Neuronal stem cell (in vitro differentiated cells): ENCODE results near the gene CTNNA3.

Experiments
- DNase-seq: peaks from one replicate; pipeline ENCODE4 v3.0.0-alpha.2; 2013; ENCODE audit warnings: low spot score
- H2AFZ ChIP-seq: one replicate; pipeline ENCODE4 v1.6.1; 2013; ENCODE audit warnings: mild to moderate bottlenecking, low read length, inconsistent platforms
- H2AK5ac ChIP-seq: 2 replicates; pipeline ENCODE4 v1.6.1; 2013; ENCODE audit warnings: low read depth, mild to moderate bottlenecking, inconsistent platforms, low read length, moderate library complexity, mixed read lengths
- H2BK120ac ChIP-seq: 2 replicates; pipeline ENCODE4 v1.6.1; 2013; ENCODE audit warnings: low read depth, mild to moderate bottlenecking, inconsistent platforms, low read length, moderate library complexity, mixed read lengths
- H2BK12ac ChIP-seq: one replicate; pipeline ENCODE4 v1.6.1; 2013; ENCODE audit warnings: low read length, inconsistent platforms
- H2BK15ac ChIP-seq: 2 replicates; pipeline ENCODE4 v1.6.1; 2013; ENCODE audit warnings: mild to moderate bottlenecking, low read length, inconsistent platforms, mixed read lengths
- H2BK5ac ChIP-seq: one replicate; pipeline ENCODE4 v1.6.1; 2013; ENCODE audit warnings: inconsistent platforms, mild to moderate bottlenecking, low read length, moderate library complexity
- H3K14ac ChIP-seq: one replicate; pipeline ENCODE4 v1.6.1; 2013; ENCODE audit warnings: low read length, inconsistent platforms
- H3K18ac ChIP-seq: 2 replicates; pipeline ENCODE4 v1.6.1; 2013; ENCODE audit warnings: low read length, inconsistent platforms
- H3K23ac ChIP-seq: 2 replicates; pipeline ENCODE4 v1.6.1; 2013; ENCODE audit warnings: low read depth, mild to moderate bottlenecking, mixed read lengths, low read length, inconsistent platforms; ENCODE audit not compliant: poor library complexity
- H3K27ac ChIP-seq: replicated peaks from 3 replicates; pipeline ENCODE4 v1.5.1; 2013; ENCODE audit warnings: low read length, inconsistent platforms
- H3K27me3 ChIP-seq, 3 experiments: 2 replicates each; pipeline ENCODE4 v1.6.1; 2013; ENCODE audit warnings: low read length in 3 of 3, mild to moderate bottlenecking in 2 of 3, inconsistent platforms in 1 of 3, low read depth in 1 of 3, mixed read lengths in 1 of 3, moderate library complexity in 1 of 3; ENCODE audit not compliant: control insufficient read depth in 3 of 3, insufficient read depth in 3 of 3
- H3K36me3 ChIP-seq, 2 donors: replicated peaks in 1 of 2; 2 replicates each; pipeline ENCODE4 v1.6.1; 2013; ENCODE audit warnings: low read length in 2 of 2; ENCODE audit not compliant: control insufficient read depth in 2 of 2, insufficient read depth in 2 of 2
- H3K4ac ChIP-seq: 2 replicates; pipeline ENCODE4 v1.6.1; 2013; ENCODE audit warnings: inconsistent platforms, mild to moderate bottlenecking, low read length, moderate library complexity
- H3K4me1 ChIP-seq, 2 donors: 1 replicate in 1 of 2; 2 replicates in 1 of 2; pipeline ENCODE4 v1.6.1; 2013; ENCODE audit warnings: low read length in 2 of 2, low read depth in 1 of 2; ENCODE audit not compliant: control insufficient read depth in 2 of 2, insufficient read depth in 1 of 2
- H3K4me2 ChIP-seq: one replicate; pipeline ENCODE4 v1.6.1; 2013; ENCODE audit warnings: mild to moderate bottlenecking, low read length, inconsistent platforms; ENCODE audit not compliant: insufficient read depth, poor library complexity, severe bottlenecking
- H3K4me3 ChIP-seq, 2 donors: 2 replicates each; pipeline ENCODE4 v1.5.1; 2013; ENCODE audit warnings: low read length in 2 of 2, mild to moderate bottlenecking in 2 of 2, inconsistent platforms in 1 of 2, moderate library complexity in 1 of 2
- H3K79me1 ChIP-seq: one replicate; pipeline ENCODE4 v1.6.1; 2013; ENCODE audit warnings: low read depth, mild to moderate bottlenecking, inconsistent platforms, low read length, moderate library complexity
- H3K9ac ChIP-seq: one replicate; pipeline ENCODE4 v1.6.1; 2013; ENCODE audit warnings: mild to moderate bottlenecking, low read depth, low read length, inconsistent platforms; ENCODE audit not compliant: poor library complexity
- H3K9me3 ChIP-seq, 2 donors: replicated peaks in 1 of 2; 2 replicates each; pipeline versions ENCODE3 to v1.6.1; 2013; ENCODE audit warnings: low read length in 2 of 2, mild to moderate bottlenecking in 2 of 2, inconsistent platforms in 1 of 2, low read depth in 1 of 2, mixed read lengths in 1 of 2, moderate library complexity in 1 of 2; ENCODE audit not compliant: control insufficient read depth in 2 of 2, insufficient read depth in 1 of 2
- H4K8ac ChIP-seq: one replicate; pipeline ENCODE4 v1.6.1; 2013; ENCODE audit warnings: low read depth, mild to moderate bottlenecking, inconsistent platforms, low read length, moderate library complexity
- H4K91ac ChIP-seq: one replicate; pipeline ENCODE4 v1.6.1; 2013; ENCODE audit warnings: low read length, low read depth, mild to moderate bottlenecking, inconsistent platforms; ENCODE audit not compliant: poor library complexity
- WGBS, 2 donors: extraction: QIAGEN DNeasy Blood & Tissue Kit; methylation state at CpG; one replicate each; pipeline ENCODE4 v1.1.7; 2013; ENCODE audit warnings: missing lambda C conversion rate in 2 of 2, mixed read lengths in 1 of 2; ENCODE audit not compliant: insufficient read length in 2 of 2, insufficient replicate concordance in 1 of 2; ENCODE audit errors: extremely low coverage in 2 of 2; 5-methylcytosine and 5-hydroxymethylcytosine counted together

The CTNNA3 gene

DNA sequence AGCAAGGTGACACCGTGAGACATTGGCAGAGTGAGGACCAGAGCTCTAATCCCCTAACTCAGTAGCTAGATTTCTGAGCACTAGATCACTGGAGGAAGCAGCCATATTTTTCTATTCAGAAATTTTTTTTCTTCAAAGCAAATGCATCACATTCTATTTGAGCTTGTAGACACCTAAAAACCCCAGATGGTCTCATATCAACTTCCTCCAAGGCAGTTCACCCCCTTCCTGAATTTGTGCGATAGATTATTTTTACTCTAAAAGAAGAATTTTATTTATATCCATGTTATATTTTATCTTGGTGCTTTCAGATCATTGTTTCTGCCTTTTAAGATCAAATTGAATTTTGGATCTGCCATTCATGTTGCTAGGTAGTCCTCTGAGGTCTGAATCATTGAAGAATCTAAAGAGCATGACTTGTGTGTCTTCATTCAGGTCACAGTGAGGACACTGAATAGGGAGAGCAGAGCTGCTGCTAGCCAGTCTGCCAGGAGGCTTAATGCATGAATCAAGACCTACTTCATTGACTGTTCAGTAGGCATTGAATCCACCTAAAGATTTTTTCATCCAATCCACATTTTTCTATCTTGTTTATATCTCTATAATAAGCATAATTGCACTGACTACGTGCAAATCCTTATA, 863.1 kb downstream of the CTNNA3 start:
- H2AFZ ChIP-seq, result no peak overlapping the region
- no peak overlapping the region for H3K4me3 ChIP-seq
- H3K18ac ChIP-seq, result no peak overlapping the region
- peaks cover 0 to 3% (median 0%) of the 10 kb centered on the region in 3 experiments for H3K27me3 ChIP-seq
- H2BK12ac ChIP-seq, result no peak overlapping the region
- DNase-seq, result no peak
- H3K36me3 ChIP-seq, result no peaks in the 10 kb centered on the region
- no peak overlapping the region for H4K8ac ChIP-seq
- no peak overlapping the region for H3K4ac ChIP-seq
- WGBS, 2 donors, result no CpG with 5 or more reads among the region's 3 CpGs
- H2AK5ac ChIP-seq, result no peak overlapping the region
- H2BK5ac ChIP-seq, result no peak overlapping the region
- no peak overlapping the region for H3K4me2 ChIP-seq
- no peaks in the 10 kb centered on the region for H3K9me3 ChIP-seq
- no peak overlapping the region for H3K27ac ChIP-seq
- peaks cover 0 to 10% of the 10 kb centered on the region in 2 donors for H3K4me1 ChIP-seq
- no peak overlapping the region for H3K23ac ChIP-seq
- no peaks in the 10 kb centered on the region for H3K79me1 ChIP-seq
- no peak overlapping the region for H3K9ac ChIP-seq
- H4K91ac ChIP-seq, result no peak overlapping the region
- H2BK15ac ChIP-seq, result no peak overlapping the region
- no peak overlapping the region for H3K14ac ChIP-seq
- no peak overlapping the region for H2BK120ac ChIP-seq

DNA sequence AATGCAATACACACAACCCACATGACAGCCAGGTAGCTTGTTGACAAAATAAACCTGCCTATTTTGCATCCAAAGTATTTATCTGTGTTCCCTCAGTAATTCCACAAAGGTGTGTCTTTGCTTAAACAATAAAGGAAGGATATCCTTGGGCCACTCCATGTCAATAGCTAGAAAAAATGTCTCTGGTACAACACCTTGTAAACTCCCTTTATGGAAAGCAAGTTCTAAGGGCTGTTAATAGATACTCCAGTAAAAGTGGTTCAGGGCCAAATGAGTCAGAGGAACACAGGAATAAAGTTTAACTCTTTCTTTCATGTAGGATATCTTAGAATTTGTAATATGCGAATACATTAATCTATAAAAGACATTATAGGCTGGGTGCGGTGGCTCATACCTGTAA, 867.0 kb downstream of the CTNNA3 start:
- Histone ChIP-seq H4K8ac (no peak overlapping the region), H3K14ac (no peak overlapping the region), H3K4me3 (no peak overlapping the region), H3K23ac (no peak overlapping the region), H2BK15ac (no peak overlapping the region), H3K4ac (no peak overlapping the region), H3K27me3 (peaks cover 0 to 21% (median 0%) of the 10 kb centered on the region in 3 experiments), H4K91ac (no peak overlapping the region), H2BK12ac (no peak overlapping the region), H3K27ac (no peak overlapping the region), H3K79me1 (no peaks in the 10 kb centered on the region), H2AFZ (no peak overlapping the region), H3K4me2 (no peak overlapping the region), H3K36me3 (no peaks in the 10 kb centered on the region), H3K18ac (no peak overlapping the region), H3K9me3 (no peaks in the 10 kb centered on the region), H3K4me1 (peaks cover 0 to 6% of the 10 kb centered on the region in 2 donors), H2BK120ac (no peak overlapping the region), H3K9ac (no peak overlapping the region), H2BK5ac (no peak overlapping the region), H2AK5ac (no peak overlapping the region)
- DNase-seq, result no peak
- no CpG with 5 or more reads among the region's 2 CpGs for WGBS, 2 donors

DNA sequence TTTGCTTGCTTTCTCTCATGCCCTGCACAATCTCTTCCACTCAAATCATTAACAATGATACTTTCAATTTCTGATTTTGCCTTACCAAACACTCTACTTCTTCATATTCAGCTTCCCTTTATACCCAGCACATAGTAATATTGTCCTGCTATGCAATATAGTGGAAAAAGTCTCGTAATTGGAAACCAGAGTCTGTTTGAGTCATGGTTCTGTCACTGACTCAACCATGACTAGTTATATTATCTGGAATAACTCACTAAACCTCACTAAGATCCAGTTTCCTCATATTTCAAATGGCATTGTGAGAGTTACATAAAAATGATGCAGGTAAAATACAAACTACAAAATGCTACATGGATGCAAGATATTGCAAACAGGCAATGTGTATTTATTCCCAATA, 868.6 kb downstream of the CTNNA3 start:
- Histone ChIP-seq H3K18ac (no peak overlapping the region), H3K27ac (no peak overlapping the region), H2BK12ac (no peak overlapping the region), H3K4ac (no peak overlapping the region), H2BK15ac (no peak overlapping the region), H4K91ac (no peak overlapping the region), H4K8ac (no peak overlapping the region), H3K9me3 (no peaks in the 10 kb centered on the region), H3K36me3 (no peaks in the 10 kb centered on the region), H3K79me1 (no peaks in the 10 kb centered on the region), H3K4me2 (no peak overlapping the region), H3K27me3 (peaks cover 0 to 21% (median 0%) of the 10 kb centered on the region in 3 experiments), H3K4me3 (no peak overlapping the region), H3K14ac (no peak overlapping the region), H2BK120ac (no peak overlapping the region), H3K23ac (no peak overlapping the region), H3K4me1 (peaks cover 0 to 1% of the 10 kb centered on the region in 2 donors), H2BK5ac (no peak overlapping the region), H2AFZ (no peak overlapping the region), H2AK5ac (no peak overlapping the region), H3K9ac (no peak overlapping the region)
- no CpG with 5 or more reads among the region's 1 CpG for WGBS, 2 donors
- DNase-seq, result no peak

DNA sequence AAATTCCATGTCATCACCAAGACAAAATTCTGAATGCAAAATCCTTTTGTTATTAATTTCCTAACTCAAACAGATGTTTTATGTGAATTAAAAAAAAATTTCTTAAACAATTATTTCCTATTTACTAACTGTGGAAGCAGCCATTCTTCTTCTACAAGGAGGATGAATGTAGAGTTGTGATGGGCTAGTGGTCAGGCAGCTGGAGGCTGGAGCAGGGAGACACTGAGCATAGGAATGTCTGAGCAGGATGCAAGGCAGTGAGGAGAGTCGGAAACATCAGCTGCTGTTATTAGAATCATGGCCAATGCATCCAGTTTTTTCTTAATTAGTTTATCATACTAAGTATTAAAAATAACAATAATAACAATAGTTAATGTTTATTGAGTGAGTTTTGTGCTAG, 872.7 kb downstream of the CTNNA3 start:
- no peak overlapping the region for H3K4ac ChIP-seq
- H3K27ac ChIP-seq, result peak overlapping the region; percentile 29
- no peaks in the 10 kb centered on the region for H3K36me3 ChIP-seq
- no peak overlapping the region for H3K14ac ChIP-seq
- no peaks in the 10 kb centered on the region for H3K9me3 ChIP-seq
- H4K8ac ChIP-seq, result no peak overlapping the region
- WGBS, 2 donors, result no CpG with 5 or more reads among the region's 1 CpG
- no peak overlapping the region for H2BK12ac ChIP-seq
- H3K9ac ChIP-seq, result no peak overlapping the region
- H2AK5ac ChIP-seq, result no peak overlapping the region
- no peak overlapping the region for H2BK120ac ChIP-seq
- peaks cover 0 to 1% of the 10 kb centered on the region in 2 donors for H3K4me1 ChIP-seq
- H2AFZ ChIP-seq, result no peak overlapping the region
- H4K91ac ChIP-seq, result no peak overlapping the region
- H3K4me3 ChIP-seq, result no peak overlapping the region
- no peak overlapping the region for H2BK15ac ChIP-seq
- no peak overlapping the region for H3K18ac ChIP-seq
- no peaks in the 10 kb centered on the region for H3K79me1 ChIP-seq
- H2BK5ac ChIP-seq, result no peak overlapping the region
- H3K4me2 ChIP-seq, result no peak overlapping the region
- no peak overlapping the region for H3K23ac ChIP-seq
- peaks cover 0 to 18% (median 0%) of the 10 kb centered on the region in 3 experiments for H3K27me3 ChIP-seq
- no peak for DNase-seq
